GM12864 (cell line): ENCODE measurements around the gene MFAP2.

Experiments
- DNase-seq: peaks from one replicate; pipeline ENCODE4 v3.0.0-alpha.2; 2011; ENCODE audit warnings: low read depth
- H3K4me3 ChIP-seq: 2 replicates; pipeline ENCODE4 v1.5.1; 2011; ENCODE audit warnings: mild to moderate bottlenecking, low read depth, low read length, control low read depth
- CTCF ChIP-seq: IDR thresholded peaks from 2 replicates; pipeline ENCODE4 v1.5.1; 2011; ENCODE audit warnings: low read depth, mild to moderate bottlenecking, moderate library complexity, low read length, control low read depth, inconsistent platforms; ENCODE audit errors: missing control alignments

MFAP2 gene

GRCh38 chr1:16979475-16980327, 719 bp downstream of the MFAP2 start:
- no peak for TF ChIP-seq CTCF
- no peak for DNase-seq
- no peak overlapping the region for H3K4me3 ChIP-seq

DNA sequence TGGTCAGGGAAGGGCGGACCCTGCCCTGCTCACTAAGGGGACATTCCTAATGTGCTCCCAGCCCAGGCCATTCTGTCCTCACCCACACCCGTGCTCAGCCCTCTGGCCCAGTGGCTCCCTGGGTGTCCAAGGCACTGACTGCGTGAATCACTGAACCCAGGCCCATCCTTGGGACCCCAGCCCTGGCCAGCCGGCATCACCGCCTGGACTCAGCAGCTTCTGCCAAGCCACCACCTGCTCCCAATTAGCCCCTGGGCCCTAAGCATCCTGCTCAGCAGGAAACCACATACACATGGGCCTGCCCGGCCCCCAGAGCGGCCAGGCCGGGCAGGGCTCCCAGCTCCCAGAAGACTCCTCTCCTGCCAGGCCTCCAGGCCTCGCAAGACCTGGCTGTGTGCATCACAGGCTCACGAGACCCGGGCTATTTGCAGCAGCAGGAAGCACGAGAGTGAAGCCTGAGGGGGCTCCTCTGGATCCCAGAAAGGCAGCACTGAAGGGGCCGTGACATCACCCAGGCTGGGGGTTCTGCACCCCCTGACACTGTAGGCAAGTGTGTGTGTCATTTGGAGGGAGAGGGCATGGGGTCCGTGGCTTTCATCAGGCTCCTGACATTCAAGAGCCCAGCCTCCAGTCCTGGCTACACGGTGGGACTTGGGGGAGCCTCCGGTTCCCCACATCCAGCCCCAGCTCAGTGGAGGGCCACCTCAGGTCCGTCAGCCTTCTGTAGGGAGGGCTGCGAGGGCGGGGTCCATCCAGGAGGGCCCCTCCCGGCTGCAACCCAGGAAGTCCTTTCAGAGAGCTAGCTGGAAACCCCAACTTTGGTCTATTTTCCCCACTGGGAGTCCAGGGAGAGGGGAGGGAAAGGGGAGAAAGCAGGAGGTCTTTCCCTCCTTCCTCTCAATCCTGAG, 1.6 kb downstream of the MFAP2 start:
- DNase-seq, result no peak
- H3K4me3 ChIP-seq, result no peak overlapping the region
- no peak for TF ChIP-seq CTCF

DNA sequence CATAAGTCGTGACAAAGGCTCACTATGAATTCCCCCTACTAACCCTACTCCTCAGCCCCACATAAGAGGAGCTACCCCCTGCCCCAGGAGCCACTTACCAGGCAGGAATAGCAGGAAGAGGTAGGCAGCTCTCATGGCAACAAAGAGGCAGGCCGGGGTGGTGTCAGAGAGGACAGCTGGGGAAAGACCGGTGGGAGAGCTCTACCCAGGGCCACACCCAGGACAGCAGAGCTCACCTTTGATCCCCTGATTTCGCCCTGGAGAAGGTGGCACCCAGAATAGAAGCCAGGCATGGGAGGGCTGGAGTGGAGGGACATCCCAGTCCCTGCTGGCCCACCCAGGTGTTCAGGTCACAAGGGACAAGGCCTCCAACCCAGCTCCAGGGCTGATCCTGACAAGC, 2.3 kb downstream of the MFAP2 start:
- TF ChIP-seq CTCF, result no peak
- DNase-seq, result no peak
- no peak overlapping the region for H3K4me3 ChIP-seq

DNA sequence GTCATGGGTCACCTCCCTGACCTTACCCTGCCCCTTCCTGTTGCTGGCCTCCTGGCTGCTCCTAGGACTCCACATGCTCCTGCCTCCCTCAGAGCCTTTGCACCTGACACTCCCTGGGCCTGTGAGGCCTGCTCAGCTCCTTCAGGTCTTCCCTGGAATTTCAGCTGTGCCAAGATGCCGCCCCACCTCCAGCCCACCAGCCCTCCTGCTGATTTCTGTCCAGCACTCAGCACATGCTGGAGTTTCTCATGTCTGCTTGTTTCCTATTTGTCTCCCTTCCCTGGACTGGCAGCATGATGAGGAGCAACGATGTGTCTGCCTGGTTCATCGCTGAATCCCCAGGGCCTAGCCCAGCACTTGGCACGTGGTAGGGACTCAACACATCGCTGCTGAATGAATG, 3.0 kb downstream of the MFAP2 start:
- no peak for TF ChIP-seq CTCF
- DNase-seq, result no peak
- no peak overlapping the region for H3K4me3 ChIP-seq

- DNase-seq, result no peak
- no peak overlapping the region for H3K4me3 ChIP-seq
- TF ChIP-seq CTCF, result no peak
Observed at GRCh38 chr1:16976966-16977365, 3.5 kb downstream of the MFAP2 start.

- no peak for DNase-seq
- H3K4me3 ChIP-seq, result no peak overlapping the region
- no peak for TF ChIP-seq CTCF
Observed at GRCh38 chr1:16975838-16976237, 4.6 kb downstream of the MFAP2 start.

DNA sequence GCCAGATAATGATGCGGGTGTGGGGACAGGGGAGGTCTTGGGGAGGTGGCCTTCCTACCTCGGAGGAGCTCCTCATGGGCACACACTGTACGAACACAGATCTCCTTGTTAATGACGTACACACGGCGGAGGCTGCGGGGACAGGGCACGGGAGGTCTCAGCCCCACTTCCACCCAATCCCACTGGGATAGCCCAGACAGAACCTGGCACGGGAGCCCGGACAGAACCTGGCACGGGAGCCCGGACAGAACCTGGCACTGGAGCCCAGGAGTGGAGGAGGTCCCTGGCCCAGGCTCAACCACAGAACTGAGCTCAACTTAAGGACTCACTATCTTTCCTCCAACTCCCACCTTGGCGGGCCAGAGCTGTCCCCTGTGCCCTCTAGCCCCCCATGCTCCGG, 5.2 kb downstream of the MFAP2 start:
- no peak for DNase-seq
- no peak overlapping the region for H3K4me3 ChIP-seq
- no peak for TF ChIP-seq CTCF
